ENCODE measurements around the gene MAST4.

Gene MAST4

GRCh38 chr5:67200809-67201562 is 604.8 kb downstream of the MAST4 start:
- DNase-seq, result no peak

GRCh38 chr5:67201897-67202549 is 605.8 kb downstream of the MAST4 start:
- DNase-seq, result no peak

- no peak for DNase-seq
Observed at GRCh38 chr5:67202828-67203227, 606.6 kb downstream of the MAST4 start.

- DNase-seq, result no peak
Observed at GRCh38 chr5:67203701-67204074, 607.5 kb downstream of the MAST4 start.

GRCh38 chr5:67204821-67205220 is 608.6 kb downstream of the MAST4 start:
- DNase-seq, result no peak

GRCh38 chr5:67205981-67206380 is 609.8 kb downstream of the MAST4 start:
- no peak for DNase-seq

GRCh38 chr5:67206461-67206860 is 610.3 kb downstream of the MAST4 start:
- no peak for DNase-seq

GRCh38 chr5:67206929-67207328 is 610.7 kb downstream of the MAST4 start:
- no peak for DNase-seq

GRCh38 chr5:67208403-67208802 is 612.2 kb downstream of the MAST4 start:
- DNase-seq, result no peak

- peak; percentile 6 to 19 for DNase-seq
Observed at GRCh38 chr5:67209141-67209771, 613.1 kb downstream of the MAST4 start.

GRCh38 chr5:67211926-67212325 is 615.7 kb downstream of the MAST4 start:
- no peak for DNase-seq

- DNase-seq, result no peak
Observed at GRCh38 chr5:67214036-67214435, 617.8 kb downstream of the MAST4 start.

- no peak for DNase-seq
Observed at GRCh38 chr5:67214707-67215447, 618.7 kb downstream of the MAST4 start.

GRCh38 chr5:67215519-67216471 is 619.6 kb downstream of the MAST4 start:
- DNase-seq, result no peak

GRCh38 chr5:67216564-67216963 is 620.4 kb downstream of the MAST4 start:
- DNase-seq, result no peak
